GM12878 (cell line): ENCODE measurements around the gene EML1. TPM values are rescaled to one million over a fixed set of nuclear protein-coding genes. Genes with fewer than 3 reads are reported as not detected.

ENCODE experiments used
- BCL3 ChIP-seq: IDR thresholded peaks from 2 replicates; pipeline ENCODE4 v1.6.1; 2011; ENCODE audit warnings: borderline replicate concordance, low read depth, mild to moderate bottlenecking, moderate library complexity, low read length; ENCODE audit not compliant: insufficient read depth, poor library complexity, severe bottlenecking
- BRCA1 ChIP-seq: IDR thresholded peaks from 2 replicates; pipeline ENCODE4 v1.6.1; 2011; ENCODE audit warnings: low read depth, low read length, improper control_type of control experiment
- CBX3 ChIP-seq: fragments of 200-600 bp; sonication (generic); IDR thresholded peaks from 2 replicates; pipeline ENCODE4 v1.6.1; 2016; ENCODE audit warnings: low read depth, borderline replicate concordance
- DPF2 ChIP-seq: fragments of 450-650 bp; IDR thresholded peaks from 2 replicates; pipeline ENCODE4 v1.6.1; 2017; ENCODE audit warnings: mild to moderate bottlenecking
- EGR1 ChIP-seq, 2 experiments: IDR thresholded peaks; 1 replicate in 1 of 2; 2 replicates in 1 of 2; pipeline ENCODE4 v1.6.1; 2011 to 2012; ENCODE audit warnings: low read depth in 2 of 2, low read length in 2 of 2, borderline replicate concordance in 1 of 2, mild to moderate bottlenecking in 1 of 2, moderate library complexity in 1 of 2
- HCFC1 ChIP-seq: fragments of 150-350 bp; IDR thresholded peaks from 2 replicates; pipeline ENCODE4 v1.6.1; 2014; ENCODE audit warnings: low read length
- IKZF1 ChIP-seq: fragments of 450-650 bp; conservative IDR thresholded peaks from 2 replicates; pipeline ENCODE4 v1.6.1; 2017; ENCODE audit warnings: antibody characterized with exemption, mild to moderate bottlenecking
- MLLT1 ChIP-seq: fragments of 450-650 bp; IDR thresholded peaks from 2 replicates; pipeline ENCODE4 v1.6.1; 2016; ENCODE audit warnings: mild to moderate bottlenecking
- NRF1 ChIP-seq: conservative IDR thresholded peaks from 2 replicates; pipeline ENCODE4 v1.6.1; 2011; ENCODE audit warnings: mild to moderate bottlenecking, low read depth, low read length, improper control_type of control experiment
- RBBP5 ChIP-seq: fragments of 200-600 bp; sonication (generic); conservative IDR thresholded peaks from 2 replicates; pipeline ENCODE4 v1.6.1; 2016
- TARDBP ChIP-seq: IDR thresholded peaks from 2 replicates; pipeline ENCODE4 v1.6.1; 2016; ENCODE audit warnings: borderline replicate concordance
- polyA plus RNA-seq, 11 experiments: library from polyadenylated mRNA; depleted of rRNA in 4 of 11; unstranded in 6 of 11; stranded (reverse) in 5 of 11; fragments of >200 nt; fragmentation: Nextera tagmentation in 4 of 11; fragmentation: Illumina TruSeq in 1 of 11; extraction: Ambion mirVana in 4 of 11; extraction: Trizol in 1 of 11; gene quantifications; 1 replicate in 1 of 11; 2 replicates in 10 of 11; pipeline versions ENCODE4 v1.2.1 to v1.2.3, GENCODE V29; 2011 to 2016; ENCODE audit warnings: inconsistent platforms in 2 of 11, missing spikeins in 2 of 11, low read depth in 1 of 11
- total RNA-seq, 4 experiments: library from RNA; depleted of rRNA in 3 of 4; stranded (reverse); fragments of >200 nt in 3 of 4; fragmentation: Illumina TruSeq in 1 of 4; extraction: Trizol in 1 of 4; gene quantifications; 2 replicates each; pipeline versions ENCODE4 v1.2.1 to v1.2.3, GENCODE V29; 2013 to 2021
- TF ChIP-seq, protein P1 (sequence below): IDR thresholded peaks from 2 replicates; pipeline ENCODE4 v1.6.1; 2011; ENCODE audit warnings: borderline replicate concordance, low read depth, mild to moderate bottlenecking, moderate library complexity, mixed read lengths, low read length; ENCODE audit not compliant: insufficient read depth; ENCODE audit errors: extremely low read length
- TF ChIP-seq, protein P2 (sequence below): fragments of 150-350 bp; IDR thresholded peaks from 2 replicates; pipeline ENCODE4 v1.6.1; 2014; ENCODE audit warnings: mild to moderate bottlenecking, low read depth, low read length

Gene EML1
- total and polyA plus RNA-seq, 10 of the 15 experiments (the other 5 are each of a cell fraction or from before 2014, with no cell fraction given): 0.05 to 3.4 (median 0.11) TPM; not detected in 3

GRCh38 chr14:99885649-99885958, 92.4 kb downstream of the EML1 start (continued):
- TF ChIP-seq, protein P1, sequence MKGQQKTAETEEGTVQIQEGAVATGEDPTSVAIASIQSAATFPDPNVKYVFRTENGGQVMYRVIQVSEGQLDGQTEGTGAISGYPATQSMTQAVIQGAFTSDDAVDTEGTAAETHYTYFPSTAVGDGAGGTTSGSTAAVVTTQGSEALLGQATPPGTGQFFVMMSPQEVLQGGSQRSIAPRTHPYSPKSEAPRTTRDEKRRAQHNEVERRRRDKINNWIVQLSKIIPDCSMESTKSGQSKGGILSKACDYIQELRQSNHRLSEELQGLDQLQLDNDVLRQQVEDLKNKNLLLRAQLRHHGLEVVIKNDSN: no peak
- no peak for TF ChIP-seq MLLT1
- TF ChIP-seq NRF1: no peak
- no peak for TF ChIP-seq TARDBP
- TF ChIP-seq RBBP5: no peak
- no peak for TF ChIP-seq BCL3
- TF ChIP-seq EGR1 (IDR thresholded peaks at IDR 0.05; ENCODE audit: borderline replicate concordance in 1 of 2, low read depth in 2 of 2, low read length in 2 of 2): no peak
- TF ChIP-seq IKZF1: no peak
- no peak for TF ChIP-seq DPF2
- no peak for TF ChIP-seq BRCA1
- TF ChIP-seq, protein P2, sequence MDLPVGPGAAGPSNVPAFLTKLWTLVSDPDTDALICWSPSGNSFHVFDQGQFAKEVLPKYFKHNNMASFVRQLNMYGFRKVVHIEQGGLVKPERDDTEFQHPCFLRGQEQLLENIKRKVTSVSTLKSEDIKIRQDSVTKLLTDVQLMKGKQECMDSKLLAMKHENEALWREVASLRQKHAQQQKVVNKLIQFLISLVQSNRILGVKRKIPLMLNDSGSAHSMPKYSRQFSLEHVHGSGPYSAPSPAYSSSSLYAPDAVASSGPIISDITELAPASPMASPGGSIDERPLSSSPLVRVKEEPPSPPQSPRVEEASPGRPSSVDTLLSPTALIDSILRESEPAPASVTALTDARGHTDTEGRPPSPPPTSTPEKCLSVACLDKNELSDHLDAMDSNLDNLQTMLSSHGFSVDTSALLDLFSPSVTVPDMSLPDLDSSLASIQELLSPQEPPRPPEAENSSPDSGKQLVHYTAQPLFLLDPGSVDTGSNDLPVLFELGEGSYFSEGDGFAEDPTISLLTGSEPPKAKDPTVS: no peak
- TF ChIP-seq CBX3: no peak
- TF ChIP-seq HCFC1: no peak
